Measurements from ENCODE around the gene MECP2.

DNA sequence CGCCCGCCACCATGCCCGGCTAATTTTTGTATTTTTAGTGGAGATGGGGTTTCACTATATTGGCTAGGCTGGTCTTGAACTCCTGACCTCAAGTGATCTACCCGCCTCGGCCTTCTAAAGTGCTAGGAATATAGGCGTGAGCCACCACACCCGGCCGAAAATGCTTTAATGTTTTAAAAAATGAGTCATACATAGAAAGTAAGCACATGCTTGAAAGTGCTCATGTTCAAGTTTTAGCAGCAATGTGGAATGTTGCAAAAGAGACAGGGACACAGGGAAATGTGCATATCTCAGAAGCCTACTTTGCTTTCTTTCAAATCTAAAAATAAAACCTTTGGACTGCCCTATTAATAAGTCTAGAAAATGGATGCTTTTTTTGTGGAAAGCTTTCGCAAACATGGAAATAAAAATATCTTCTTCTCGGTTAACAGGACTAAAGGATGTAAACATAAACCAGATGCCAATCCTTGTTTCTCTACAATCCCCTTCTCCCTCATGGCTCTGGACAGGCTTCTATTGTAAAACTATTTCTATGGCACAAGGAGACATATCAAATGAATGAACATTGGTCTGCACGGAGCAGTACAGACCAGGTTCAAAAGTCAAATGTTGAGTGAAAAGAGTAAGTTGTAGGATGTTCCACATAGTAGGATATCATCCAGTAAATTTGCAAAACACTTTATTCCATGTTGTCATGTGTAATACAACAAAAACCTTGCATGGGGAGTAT lies 15.0 kb downstream of the MECP2 start:
- TF ChIP-seq TCF7L2 (IDR thresholded peaks at IDR 0.05; ENCODE audit: low read depth, low read length) (no peak), POLR2AphosphoS5 (IDR thresholded peaks at IDR 0.05; ENCODE audit: low read depth, low read length) (no peak)
